Activated T-cell treated with anti-CD3 and anti-CD28 coated beads for 48 hours (primary cell): Measurements from ENCODE around the gene ZBTB49.
"Not testable (repeated sequence)": the region's sequence is repeated elsewhere in the genome, so short reads cannot be mapped to it uniquely, and the experiment has no call there.

Experiments used
- DNase-seq: peaks from one replicate; pipeline ENCODE4 v3.0.0-alpha.2; 2020; ENCODE audit warnings: low read depth

The ZBTB49 gene

DNA sequence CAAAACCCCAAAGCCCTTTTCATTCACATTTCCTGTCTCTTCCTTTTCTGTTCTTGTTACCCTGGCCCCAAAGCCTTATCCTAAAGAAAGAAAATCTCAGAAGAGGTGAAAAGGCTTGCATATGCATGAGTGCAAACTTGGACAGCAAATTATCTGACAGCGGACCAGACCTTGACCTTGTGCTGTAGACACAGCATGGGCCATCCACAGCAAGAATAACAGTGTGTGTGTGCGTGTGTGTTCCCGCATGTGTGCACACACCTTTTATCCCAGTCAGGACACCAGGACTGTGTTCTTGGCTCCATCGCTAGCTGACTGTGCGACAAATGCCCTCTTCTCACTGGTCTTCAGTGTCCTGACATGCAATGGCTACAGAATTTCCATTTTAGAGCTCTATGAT, 35.3 kb downstream of the ZBTB49 start:
- DNase-seq = no peak

DNA sequence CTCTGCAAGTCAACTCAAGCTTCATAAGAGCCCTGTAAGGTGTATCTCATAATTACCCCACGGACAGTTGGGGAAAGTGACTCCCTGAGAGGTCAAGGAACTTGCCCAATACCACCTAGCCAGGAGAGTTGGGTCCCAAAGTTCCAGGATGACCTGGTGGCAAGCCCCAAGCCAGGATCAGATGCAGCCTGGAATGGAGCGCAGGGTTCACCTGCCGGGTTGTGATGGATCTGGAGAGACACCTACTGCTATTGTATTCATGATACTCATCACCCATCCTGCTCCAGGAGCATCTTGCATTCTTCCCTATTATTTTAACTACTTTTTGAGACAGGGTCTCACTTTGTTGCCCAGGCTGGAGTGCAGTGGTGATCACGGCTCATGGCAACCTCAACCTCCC, 36.1 kb downstream of the ZBTB49 start:
- no peak for DNase-seq

DNA sequence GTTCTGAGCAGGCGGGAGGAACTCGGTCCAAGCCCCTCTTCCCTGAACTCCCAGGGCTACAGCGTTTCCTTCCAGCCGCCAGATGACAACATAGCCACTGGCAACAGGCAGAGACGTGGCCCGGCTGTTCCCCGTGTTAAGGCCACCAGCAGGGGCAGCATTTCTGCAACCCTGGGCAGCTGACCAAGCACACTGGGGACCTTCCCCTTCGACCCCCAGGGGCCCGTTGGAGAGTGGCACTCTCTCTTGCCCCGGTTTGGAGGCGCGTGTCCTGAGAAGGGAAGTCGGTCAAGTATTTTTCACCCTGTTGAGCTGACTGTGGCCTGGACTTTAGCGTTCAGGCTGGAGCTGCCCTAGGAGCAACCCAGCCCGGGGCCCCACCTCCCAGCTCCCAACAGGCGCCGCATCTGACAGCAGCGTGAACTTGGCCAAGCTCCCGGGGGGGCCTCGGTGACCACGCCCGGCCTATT, 37.6 kb downstream of the ZBTB49 start:
- no peak for DNase-seq

DNA sequence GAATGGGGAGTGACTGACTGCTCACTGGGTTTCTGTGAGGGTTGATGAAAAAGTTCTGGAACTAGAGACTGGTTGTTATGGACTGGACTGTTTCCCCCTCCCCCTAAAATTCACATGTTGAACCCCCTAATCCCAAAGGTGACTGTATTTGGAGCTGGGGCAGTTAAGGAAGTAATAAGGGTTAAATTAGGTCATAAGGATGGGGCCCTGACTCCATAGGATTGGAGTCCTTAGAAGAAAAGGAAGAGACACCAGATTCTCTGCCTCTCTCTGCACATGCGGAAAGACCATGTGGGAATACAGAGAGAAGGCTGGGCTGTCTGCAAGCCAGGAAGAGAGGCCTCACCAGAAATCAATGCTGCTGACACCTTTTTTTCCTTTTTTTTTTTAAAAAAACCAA, 38.2 kb downstream of the ZBTB49 start:
- no peak for DNase-seq

DNA sequence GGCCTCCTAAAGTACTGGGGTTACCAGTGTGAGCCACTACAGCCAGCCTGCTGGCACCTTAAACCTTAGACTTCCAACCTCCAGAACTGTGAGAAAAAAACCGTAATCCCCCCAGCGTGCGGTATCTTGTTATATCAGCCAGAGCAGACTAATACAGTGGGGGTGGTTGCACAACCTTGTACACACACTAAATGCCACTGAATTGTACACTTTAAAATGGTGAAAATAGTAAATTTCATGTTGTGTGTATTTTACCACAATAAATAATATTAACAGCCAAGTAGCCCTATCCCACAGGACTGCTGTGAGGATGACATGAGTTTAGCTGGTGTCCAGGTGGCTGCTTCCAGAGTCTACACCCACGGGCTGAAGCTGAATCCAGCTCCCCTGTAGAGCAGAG, 38.8 kb downstream of the ZBTB49 start:
- no peak for DNase-seq

DNA sequence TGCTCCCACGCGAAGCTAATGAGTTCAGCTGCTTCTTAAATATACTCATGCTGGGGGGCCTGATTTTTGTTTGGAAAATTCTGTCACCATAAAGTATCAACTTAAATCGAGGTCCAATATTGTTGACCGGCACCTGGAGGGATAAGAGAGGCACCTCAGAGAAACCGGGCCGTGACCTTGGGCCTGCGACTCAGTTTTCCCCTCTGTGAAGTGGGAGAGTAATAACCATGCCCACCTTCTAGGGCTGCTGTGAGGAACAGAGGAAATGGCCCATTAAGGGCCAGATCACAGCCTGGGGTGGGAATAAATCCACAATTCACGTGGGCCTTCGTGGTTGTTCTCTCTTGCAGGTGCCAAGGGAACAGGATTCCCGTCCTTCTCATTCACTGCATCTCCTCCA, 39.4 kb downstream of the ZBTB49 start:
- no peak for DNase-seq

DNA sequence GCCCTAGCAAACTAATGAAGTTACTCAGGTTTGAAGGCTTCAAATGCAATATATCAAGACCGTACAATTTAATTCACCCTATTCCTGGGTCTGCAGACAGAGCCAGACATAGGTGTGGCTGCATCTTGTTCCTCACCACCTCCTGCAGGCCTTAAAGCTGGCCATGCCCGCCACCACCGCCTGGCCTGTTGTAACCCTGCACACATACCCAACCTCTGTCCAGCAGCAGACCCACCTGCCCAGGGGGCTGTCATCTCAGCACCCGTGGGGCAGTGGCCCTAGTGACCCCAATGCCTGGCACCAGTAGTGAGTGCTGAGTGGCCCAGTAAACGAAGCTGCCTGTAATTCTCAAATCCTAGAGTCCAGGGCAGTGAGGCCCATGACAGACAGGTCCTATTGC, 40.7 kb downstream of the ZBTB49 start:
- DNase-seq = no peak

DNA sequence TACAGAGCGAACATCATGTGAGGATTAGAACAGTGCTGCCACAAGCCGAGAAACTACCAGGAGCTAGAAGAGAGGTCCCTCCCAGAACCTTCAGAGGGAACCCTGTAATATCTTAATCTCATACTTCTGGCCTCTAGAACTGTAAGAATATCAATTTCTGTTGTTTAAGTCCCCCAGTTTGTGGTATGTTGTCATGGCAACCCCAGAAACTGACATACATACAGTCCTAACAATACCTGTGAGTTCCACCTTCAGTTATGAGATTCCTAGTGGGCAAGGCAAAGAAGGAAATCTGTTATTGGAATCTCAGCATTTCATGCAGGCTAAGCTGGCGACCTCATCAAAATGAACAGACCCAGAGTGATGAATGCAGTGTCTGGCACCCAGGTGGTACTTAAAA, 42.5 kb downstream of the ZBTB49 start:
- DNase-seq = no peak

DNA sequence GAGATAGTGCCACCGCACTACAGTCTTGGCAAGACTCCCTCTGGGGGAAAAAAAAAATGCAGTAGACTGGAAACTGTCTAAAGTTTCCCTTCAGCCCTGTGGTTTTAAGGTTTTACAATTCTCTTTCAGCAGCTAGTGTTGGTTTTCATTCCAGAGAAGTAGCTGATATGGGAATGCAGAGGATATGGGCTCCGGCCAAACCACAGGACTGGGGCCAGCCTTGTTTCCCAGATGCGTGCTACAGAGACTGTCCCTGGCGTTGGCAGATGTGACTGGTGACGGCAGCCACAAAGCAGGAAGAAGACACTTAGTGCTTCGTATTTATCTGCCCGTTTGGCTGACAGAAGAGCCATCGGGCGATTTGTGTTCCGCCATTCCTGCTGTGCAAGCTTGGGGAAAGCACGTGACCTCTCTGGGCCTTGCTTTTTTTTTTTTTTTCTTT, 43.2 kb downstream of the ZBTB49 start:
- DNase-seq = no peak

DNA sequence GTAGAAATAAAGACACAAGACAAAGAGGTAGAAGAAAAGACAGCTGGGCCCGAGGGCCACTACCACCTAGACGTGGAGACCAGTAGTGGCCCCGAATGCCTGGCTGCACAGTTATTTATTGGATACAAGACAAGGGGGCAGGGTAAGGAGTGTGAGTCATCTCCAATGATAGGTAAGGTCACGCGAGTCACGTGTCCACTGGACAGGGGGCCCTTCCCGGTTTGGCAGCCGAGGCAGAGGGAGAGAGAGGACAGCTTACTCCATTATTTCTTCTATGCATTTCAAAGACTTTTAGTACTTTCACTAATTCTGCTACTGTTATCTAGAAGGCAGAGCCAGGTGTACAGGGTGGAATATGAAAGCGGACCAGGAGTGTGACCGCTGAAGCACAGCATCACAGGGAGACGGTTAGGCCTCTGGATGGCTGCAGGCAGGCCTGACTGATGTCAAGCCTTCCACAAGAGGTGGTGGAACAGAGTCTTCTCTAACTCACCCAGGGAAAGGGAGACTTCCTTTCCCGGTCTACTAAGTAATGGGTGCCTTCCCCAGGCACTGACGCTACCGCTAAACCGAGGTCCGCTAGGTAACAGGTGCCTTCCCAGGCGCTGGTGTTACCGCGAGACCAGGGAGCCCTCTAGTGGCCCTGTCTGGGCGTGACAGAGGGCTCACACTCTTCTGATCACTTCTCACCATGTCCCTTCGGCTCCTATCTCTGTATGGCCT, 44.9 kb downstream of the ZBTB49 start:
- DNase-seq = peak; percentile 55

DNA sequence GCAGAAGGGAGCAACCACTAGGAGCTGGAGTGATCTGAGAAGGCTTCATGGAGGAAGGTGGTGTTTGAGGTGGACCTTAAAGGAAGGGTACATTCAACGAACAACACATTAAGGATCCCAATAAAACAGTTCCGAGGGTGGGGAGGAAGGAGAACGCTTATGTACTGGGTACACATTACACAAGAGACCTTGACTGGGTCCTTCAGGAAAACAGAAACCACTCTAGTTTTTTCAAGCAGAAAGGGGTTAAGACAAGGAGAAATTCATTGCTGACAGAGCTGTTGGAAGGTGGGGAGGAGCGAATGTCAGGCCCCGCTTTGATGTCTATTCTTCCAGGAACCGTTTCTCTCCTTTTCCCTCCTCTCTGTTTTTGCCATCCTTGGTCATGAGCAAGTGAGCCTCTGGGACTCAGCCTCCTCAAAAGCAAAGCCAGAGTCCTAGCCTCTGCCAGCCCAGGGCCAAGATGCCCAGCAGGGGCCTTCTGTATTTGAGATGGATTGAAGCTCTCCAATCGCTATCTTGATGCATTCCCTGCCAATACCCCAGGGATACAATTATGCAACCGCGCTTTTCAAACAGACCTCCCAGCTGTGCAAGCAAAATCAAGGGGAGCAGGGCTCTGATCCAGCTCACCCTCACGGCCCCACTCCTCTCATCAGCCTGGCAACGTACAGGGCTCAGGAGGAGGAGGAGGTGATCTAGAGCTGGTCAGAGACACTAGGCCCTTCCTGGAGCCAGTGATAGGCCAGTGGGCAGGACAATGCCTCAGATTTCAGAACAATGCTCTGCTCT, 48.4 kb downstream of the ZBTB49 start:
- no peak for DNase-seq

DNA sequence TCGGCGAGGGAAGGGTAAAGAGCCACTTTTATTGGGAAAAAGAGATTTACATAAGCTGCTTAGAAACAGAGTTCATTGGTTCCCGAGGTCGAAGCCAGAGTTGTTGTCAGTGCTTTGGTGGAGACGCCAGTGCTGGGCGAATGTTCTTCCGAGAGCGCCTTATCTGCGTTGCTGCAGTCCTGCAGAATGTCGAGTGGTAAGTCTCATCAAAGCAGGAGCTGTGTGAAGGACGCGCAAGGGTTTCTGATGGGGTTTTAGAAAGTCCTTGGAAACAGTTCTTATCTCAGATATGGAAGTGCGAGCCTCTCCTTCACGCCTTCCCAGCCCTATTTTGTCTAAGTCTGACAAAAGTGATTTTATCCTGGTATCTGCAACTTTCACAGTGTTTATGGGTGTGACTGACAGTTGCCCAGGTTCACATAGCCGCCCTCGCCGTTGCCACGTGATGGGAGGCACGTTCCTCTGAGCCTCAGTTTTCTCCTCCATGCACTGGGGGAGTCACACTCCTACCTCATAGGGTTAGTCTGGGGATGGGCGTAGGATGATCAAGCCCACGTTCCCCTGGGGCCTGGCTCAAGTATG, 49.5 kb downstream of the ZBTB49 start:
- no peak for DNase-seq

DNA sequence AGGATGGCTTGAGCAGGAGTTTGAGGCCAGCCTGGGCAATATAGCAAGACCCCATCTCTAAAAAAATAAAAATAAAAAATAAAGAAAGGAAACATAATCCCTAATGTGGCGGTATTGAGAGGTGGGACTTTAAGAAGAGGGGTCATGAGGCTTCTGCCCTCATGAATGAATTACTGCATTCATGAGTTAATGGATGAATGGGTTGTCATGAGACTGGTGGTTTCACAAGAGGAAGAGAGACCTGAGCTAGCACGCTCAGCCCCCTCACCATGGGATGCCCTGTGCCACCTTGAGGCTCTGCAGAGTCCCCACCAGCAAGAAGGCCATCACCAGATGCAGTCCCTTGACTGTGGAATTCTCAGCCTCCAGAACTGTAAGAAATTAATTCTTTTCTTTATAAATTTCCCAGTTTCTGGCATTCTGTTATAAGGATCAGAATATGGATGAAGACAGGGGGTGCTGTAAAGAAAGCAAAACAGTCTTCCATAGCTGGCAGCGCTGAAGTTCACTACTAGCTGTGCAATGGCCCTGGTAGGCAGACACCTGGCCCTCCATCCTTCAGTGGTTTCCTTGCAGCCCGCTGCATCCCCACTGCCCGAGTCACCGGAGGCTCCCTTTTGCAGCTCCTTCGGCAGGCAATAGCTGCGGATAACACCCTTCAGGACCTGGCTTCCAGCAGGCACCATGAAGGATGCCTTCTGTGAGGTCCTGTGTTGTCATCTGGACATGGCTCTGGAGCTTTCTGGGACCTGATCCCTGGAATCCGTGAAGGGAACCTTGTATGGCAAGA, 52.0 kb downstream of the ZBTB49 start:
- no peak for DNase-seq

DNA sequence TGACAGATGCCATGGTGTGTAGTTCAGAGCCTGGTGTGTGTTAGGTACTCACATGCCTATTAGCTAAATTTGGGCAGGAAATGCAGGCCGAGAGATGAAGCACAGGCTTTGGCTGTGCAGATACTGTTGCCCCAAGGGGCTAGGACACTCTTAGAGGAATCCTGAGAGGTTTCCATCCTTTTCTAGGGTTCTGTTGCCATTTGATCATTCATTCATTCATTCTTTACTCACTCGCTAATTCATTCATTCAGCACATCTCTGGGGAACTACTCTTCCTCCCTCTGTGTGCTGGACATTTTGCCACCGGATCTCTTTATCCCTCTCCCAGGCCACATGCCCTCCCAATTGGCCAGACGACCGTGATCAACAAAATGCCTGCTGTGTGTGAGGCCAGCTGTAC, 53.0 kb downstream of the ZBTB49 start:
- no peak for DNase-seq

DNA sequence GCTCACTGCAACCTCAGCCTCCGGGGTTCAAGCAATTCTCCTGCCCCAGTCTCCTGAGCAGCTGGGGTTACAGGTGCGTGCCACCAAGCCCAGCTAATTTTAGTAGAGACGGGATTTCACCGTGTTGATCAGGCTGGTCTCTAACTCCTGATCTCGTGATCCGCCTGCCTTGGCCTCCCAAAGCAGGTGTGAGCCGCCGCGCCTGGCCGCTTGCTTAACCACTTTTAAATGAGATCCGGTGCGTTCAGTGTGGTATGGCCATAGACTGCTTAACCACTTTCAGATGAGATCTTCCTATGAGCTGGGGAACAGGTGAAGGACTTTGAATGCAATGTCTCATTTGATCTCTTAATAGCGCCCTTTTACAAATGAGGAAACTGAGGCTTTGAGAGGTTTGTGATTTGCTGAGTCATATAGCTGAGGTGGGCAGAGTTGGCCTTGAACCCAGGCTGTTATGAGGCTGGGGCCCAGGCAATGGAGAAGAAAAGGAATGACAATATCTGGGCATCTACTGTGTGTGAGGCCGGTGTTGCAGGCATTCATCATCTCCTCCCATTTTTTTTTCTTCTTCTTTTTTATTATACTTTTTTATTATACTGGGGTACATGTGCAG, 55.0 kb downstream of the ZBTB49 start:
- no peak for DNase-seq

DNA sequence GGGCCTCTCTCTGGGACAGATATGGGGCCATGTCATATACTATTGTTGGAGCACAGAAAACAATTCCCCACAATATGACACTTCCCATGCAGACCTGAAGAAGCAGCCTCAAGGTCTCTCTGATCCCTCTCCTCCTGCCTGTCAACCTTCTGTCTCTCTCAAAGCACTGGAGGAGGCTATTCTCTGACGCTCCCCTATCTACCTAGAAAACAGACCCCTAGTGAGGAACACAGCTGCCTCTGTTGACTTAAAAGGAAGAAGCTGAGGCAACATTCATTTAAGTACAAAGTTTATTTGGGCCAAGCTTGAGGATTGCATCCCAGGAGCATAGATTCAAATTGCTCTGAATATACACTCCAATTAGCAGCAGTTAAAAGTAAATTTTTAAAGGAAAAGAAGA, 57.5 kb downstream of the ZBTB49 start:
- DNase-seq = no peak

DNA sequence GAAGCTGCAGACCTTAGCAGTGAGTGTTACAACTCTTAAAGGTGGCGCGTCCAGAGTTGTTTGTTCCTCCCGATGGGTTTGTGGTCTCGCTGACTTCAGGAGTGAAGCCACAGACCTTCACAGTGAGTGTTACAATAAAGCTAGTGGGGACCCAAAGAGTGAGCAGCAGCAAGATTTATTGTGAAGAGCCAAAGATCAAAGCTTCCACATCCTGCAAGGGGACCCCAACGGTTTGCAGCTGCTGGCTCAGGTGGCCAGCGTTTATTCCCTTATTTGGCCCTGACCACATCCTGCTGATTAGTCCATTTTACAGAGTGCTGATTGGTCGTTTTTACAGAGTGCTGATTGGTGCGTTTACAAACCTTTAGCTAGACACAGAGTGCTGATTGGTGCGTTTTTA, 58.5 kb downstream of the ZBTB49 start:
- not testable (repeated sequence) for DNase-seq

DNA sequence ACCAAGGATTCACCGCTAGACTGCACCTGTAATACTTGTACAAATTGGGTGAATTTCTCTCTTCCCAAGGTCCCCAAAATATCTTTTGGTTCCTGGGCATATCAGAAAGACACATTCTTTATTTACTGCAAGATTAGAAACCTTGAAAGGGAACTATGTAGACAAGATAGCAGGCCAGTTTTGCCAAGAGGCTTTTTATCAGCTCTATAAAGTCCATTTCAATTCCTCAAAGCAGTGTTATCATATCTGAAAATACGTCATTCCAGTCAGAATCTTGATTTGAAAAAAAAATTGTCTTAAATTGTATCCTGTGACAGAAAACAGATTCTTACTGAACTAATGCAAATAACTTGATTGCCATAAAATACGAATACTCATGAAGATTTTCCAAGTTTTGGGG, 59.8 kb downstream of the ZBTB49 start:
- no peak for DNase-seq

DNA sequence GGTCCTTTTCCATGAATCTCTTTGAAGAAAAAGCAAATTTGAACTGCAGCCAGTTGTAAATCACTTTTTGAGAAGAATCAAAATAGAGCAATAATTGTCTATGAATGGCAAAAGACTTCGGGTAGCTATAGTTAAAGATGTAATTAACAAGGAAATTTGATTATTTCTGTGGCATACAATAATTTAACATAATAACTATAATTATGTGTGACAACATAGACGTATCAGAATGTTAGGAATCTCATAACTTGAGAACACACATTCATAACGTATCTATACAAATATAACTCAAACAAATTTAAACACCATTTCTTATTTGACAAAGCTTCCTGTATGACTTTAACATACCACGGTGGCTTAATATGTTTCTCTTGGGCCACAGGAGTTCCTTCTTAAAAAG, 60.9 kb downstream of the ZBTB49 start:
- no peak for DNase-seq

DNA sequence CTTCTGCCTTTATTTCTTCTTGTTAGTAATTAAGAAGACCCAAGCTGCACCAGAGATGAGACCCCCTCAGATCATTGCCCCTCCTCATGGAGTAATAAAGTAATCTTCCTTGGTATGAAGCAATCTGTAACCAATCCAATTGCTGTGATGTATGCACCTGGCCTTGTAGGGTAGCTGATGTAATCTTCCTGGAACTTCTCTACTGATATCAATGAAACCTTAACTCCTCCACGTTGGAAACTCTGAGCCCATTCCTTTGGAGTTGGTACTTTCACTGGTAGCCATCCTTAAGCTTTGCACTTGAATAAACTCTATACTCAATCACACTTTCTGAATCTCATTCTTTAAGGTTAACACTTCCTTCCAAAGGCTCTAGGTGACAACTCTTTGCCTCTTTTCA, 65.3 kb downstream of the ZBTB49 start:
- no peak for DNase-seq

DNA sequence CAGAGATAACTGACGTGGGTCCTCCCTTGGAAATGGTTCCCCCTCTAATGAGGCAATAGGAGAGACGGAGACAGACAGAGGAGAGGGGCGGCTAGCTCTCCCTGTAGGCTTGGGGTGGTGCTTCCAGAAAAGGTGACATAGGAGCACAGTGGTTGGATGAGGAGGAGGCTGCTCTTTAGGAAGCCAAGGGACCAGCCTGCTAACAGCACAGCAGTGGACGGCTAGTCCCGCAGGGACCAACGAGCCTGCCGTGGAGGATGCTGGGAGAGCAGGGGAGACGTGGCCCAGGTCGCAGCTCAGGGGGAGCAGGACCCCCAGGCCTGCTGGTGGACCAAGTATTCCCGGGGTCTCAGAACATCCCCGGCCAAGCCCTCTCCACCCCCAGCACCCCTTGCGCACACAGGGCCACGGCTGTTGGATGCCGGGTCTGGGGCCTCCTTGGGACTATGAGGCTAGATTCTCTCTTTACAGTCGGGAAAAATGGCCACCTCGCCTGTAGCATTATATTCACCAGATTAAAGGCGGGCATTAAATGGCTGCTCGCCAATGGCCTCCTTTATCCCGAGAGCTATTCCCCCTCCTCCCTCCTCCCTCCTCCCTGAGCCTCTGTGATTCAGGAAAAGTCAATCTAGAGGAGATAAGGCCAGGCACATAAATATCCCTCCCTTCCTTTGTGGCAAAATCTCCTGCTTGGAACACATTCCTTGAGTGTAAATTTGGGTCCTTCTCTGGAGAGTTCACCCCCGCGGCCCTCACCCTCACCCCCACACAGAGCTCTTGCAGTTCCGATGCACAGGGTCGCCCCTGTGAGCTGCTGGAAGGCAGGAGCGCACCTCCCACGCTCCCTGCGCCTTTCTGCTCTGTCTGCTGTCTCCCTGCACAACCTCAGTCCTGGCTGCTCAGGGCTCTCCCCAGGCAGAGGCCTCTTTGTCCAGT, 66.3 kb downstream of the ZBTB49 start:
- no peak for DNase-seq
